Measurements from ENCODE around the gene CTSE.
"Not testable (repeated sequence)": the region's sequence is repeated elsewhere in the genome, so short reads cannot be mapped to it uniquely, and the experiment has no call there.

CTSE gene

GRCh38 chr1:206023695-206024094, at the start of gene CTSE:
CTSE (minus strand) TSS chr1:206023895; CDS start chr1:206023791, 104 bp downstream.
- no peak for FAIRE-seq

GRCh38 chr1:206070627-206071304, 47.1 kb upstream of the CTSE start:
- FAIRE-seq = no peak

- FAIRE-seq = no peak
Measured at GRCh38 chr1:206068314-206068713, 44.6 kb upstream of the CTSE start.

GRCh38 chr1:206067486-206068227, 44.0 kb upstream of the CTSE start:
- no peak for FAIRE-seq

DNA sequence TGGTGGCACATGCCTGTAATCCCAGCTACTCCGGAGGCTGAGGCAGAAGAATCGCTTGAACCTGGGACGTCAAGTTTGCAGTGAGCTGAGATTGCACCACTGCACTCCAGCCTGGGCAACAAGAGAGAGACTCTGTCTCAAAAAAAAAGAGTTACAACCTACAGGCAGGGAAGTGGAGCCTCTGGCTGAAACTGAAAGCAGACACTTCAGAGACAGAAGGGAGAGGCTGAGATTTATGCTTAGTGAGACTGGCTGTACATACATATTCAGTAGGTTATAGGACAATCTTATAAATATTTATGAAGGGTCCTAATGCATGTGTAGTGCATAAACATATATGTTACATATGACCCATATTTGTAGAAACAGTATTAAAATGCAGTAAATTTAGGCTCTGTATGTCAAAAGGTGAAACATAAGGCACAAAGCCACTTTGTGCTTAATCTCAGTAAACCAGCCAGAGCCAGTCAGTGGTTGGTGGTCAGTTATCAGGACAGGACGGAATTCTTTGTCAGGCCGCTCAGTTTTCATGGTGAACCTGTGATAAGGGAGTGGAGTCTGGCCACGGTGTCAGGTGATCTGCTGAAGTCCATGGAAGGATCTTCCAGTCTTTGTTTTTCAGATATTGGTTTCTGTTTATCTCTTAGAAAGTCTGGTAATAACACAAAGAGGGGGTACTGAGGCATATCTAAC, 42.9 kb upstream of the CTSE start:
- FAIRE-seq = no peak

DNA sequence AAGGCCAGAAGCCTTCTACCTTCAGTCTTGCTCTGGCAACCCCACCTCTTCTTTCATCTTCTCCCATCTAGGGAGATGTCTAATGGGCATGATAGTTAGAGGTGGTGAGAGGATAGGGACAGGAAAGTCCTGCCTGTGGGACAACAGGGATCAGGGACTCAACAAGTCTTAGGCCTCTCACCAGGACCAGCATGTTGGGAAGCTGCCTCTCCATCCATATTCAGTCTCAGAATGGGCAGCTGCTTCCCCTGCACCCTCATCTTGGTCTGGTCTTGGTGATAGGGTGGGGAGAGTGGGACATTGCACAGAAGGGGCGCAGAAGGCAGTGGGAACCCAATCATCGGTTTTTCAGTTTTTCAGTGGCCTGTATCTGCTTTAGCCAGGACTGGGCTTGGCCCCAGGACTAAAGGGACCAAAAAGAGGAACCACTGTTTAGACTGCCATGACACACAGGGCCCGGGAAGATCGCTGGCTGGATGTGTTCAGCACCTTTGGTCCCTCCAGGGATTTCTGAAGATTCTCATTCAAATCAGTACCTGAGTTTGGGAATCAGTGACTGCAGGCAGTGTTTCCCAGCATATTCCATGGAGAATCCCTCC, 42.0 kb upstream of the CTSE start:
- no peak for FAIRE-seq

DNA sequence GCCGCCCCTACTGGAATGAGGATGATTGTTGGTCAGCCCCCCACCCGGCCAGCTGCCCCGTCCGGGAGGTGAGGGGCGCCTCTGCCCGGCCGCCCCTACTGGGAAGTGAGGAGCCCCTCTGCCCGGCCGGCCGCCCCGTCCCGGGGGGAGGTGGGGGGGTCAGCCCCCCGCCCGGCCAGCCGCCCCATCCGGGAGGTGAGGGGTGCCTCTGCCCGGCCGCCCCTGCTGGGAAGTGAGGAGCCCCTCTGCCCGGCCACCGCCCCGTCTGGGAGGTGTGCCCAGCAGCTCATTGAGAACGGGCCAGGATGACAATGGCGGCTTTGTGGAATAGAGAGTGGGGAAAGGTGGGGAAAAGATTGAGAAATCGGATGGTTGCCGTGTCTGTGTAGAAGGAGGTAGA, 40.8 kb upstream of the CTSE start:
- FAIRE-seq = not testable (repeated sequence)

DNA sequence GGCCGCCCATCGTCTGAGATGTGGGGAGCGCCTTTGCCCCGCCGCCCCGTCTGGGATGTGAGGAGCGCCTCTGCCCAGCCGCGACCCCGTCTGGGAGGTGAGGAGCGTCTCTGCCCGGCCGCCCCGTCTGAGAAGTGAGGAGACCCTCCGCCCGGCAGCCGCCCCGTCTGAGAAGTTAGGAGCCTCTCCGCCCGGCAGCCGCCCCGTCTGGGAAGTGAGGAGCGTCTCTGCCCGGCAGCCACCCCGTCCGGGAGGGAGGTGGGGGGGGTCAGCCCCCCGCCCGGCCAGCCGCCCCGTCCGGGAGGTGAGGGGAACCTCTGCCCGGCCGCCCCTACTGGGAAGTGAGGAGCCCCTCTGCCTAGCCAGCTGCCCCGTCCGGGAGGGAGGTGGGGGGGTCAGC, 40.3 kb upstream of the CTSE start:
- not testable (repeated sequence) for FAIRE-seq

DNA sequence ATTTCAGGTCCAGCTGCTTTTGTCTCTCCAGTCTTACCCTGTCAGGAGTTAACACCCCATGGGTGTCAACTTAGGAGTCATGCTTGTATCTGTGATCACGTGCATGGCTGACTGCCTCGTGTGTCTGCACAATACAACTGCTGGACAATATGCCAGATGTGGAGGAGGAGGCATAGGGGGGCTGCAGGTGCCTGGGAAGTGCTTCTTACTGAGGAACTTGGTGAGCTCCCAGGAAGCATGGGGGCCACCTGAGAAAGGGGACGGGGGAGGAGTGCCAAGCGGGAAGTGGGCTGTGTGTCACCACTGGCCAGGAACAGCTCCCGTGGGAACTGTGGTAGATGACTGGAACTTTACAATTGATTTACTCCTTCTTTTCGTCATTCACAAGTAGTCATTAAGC, 38.8 kb upstream of the CTSE start:
- no peak for FAIRE-seq

DNA sequence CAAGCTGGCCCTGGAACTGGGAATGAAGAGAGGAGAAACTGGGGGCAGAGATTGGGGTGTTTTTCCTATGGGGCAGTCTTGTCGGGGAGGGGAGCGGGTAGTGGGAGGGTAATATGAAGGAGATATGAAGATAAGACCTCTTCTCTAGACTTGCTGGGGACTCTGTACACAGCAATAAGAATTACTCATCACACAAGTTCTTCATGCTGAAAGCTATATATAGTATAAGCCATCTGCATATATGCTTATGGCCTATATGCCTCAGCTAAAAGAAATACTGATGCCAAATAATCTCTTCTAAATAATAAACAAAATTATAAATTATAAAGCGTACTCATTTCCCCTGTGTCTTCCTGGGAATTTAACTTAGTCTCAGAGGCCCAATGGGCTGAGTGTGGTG, 37.1 kb upstream of the CTSE start:
- FAIRE-seq = no peak

DNA sequence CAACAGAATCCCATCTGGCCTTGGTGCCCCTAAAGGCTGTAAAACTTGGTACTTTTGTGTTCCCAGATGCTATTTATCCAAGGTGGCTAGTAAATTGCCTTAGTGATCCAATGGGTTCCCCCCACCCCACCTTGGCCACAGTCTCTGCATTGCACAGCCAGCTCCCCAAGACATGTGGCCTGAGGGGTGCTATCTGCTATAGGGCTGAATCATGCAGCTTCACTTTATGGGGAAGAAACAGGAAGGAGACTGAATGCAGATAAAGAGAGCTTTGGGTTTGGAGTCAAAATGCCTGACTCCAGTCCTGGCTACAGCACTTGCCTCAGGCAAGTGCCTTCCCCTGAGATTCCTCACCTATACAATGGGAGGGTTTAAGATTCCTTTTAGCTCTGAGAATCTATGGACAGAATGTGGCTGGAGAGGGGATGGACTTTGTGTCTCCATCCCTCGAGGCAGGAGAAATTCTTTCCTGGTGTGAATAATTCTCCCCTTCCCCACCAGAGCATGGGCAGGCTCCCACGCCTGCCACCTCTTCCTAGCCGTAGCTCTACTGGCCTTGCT, 35.7 kb upstream of the CTSE start:
- no peak for FAIRE-seq

DNA sequence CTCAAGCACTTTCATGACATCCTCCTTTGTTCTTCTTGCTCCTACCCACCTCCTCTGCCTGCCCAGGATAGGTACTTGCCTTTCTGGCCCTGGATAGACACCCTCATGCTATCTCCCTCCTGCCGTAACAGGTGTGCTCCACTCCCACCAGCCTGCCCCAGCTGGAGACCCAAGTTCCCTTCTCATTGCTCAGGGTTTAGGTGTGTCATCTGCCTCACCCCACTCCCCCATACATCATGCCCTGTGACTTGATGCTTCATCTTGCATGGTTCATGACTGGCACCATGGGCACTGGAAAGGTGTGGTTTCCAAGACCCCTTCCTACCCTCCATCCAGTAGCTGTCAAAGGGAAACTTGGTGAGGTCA, 35.2 kb upstream of the CTSE start:
- no peak for FAIRE-seq

GRCh38 chr1:206058289-206058926, 34.7 kb upstream of the CTSE start:
- not testable (repeated sequence) for FAIRE-seq

- not testable (repeated sequence) for FAIRE-seq
Measured at GRCh38 chr1:206055639-206056323, 32.1 kb upstream of the CTSE start.

- FAIRE-seq = not testable (repeated sequence)
Measured at GRCh38 chr1:206055069-206055625, 31.5 kb upstream of the CTSE start.

- not testable (repeated sequence) for FAIRE-seq
Measured at GRCh38 chr1:206053616-206054015, 29.9 kb upstream of the CTSE start.

GRCh38 chr1:206052919-206053610, 29.4 kb upstream of the CTSE start, which contains the start of gene RHEX:
RHEX (plus strand) TSS chr1:206053173; CDS start chr1:206097829, 44,656 bp downstream.
- not testable (repeated sequence) for FAIRE-seq

GRCh38 chr1:206052231-206052865, 28.7 kb upstream of the CTSE start:
- FAIRE-seq = not testable (repeated sequence)

DNA sequence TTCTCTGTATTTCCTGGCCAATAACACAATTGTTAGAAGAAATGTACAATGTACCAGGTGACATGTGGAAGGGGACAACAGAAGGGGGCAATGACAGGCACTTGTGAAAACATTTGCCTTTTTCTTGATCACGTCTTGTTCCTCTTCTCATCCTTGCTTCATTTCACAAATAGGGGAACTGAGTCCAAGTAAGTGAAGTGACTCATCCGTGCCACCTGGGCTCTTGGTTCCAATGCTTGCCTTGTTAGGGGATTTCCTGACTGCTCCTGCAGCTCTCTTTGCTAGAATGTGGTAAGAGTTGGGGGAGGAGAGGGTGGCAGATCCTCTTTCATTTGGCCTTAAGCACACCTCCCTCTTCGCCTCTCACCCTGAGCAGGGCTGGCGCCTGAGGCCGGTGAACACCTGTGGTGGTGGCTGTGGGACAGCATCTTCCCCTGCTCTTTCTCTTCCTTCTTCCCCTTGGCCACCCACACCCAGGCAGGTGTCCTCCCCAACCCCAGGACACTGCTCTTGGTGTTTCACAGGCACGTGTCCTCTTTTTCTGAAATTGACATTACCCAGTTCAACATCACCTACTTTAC, 27.1 kb upstream of the CTSE start:
- no peak for FAIRE-seq

Measured in colon (tissue), 2 donors.